HPDE6-E6E7 (cell line): ENCODE measurements around the gene ENDOD1.

Experiments
- DNase-seq: peaks from one replicate; pipeline ENCODE4 v3.0.0; 2011; ENCODE audit warnings: missing footprints; ENCODE audit errors: extremely low spot score

The ENDOD1 gene

GRCh38 chr11:95143106-95143681, 53.5 kb downstream of the ENDOD1 start:
- DNase-seq = no peak

- no peak for DNase-seq
Measured at GRCh38 chr11:95144313-95145235, 54.9 kb downstream of the ENDOD1 start.

DNA sequence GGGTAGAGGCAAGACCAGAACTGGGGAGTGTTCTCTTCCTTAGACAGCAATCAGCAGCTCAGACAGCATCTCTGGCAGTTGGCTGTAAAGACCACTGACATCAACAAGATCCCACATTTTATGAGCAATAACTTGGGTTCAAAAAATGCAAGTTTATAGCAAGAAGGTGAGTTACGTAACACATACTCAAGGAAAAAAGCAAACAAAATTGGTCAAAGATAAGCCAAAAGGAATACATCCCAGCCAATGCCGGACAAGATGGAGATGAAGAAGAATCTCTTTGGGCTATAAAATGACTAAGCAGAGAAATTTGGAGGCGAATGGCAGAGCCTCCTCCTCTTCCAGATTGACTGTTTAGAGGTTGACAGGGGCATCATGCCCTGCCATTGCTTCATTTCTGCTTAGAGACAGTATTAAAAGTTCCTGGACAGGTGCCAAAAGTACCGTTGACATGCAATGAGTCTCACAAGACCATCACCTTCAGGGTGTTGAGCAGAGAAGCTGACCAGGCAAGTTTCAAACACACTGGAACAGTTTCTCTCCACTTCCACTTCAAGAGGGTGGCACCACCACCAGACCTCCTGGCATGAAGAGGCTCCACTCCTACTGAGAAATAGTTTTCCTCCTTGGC, 55.9 kb downstream of the ENDOD1 start:
- no peak for DNase-seq

DNA sequence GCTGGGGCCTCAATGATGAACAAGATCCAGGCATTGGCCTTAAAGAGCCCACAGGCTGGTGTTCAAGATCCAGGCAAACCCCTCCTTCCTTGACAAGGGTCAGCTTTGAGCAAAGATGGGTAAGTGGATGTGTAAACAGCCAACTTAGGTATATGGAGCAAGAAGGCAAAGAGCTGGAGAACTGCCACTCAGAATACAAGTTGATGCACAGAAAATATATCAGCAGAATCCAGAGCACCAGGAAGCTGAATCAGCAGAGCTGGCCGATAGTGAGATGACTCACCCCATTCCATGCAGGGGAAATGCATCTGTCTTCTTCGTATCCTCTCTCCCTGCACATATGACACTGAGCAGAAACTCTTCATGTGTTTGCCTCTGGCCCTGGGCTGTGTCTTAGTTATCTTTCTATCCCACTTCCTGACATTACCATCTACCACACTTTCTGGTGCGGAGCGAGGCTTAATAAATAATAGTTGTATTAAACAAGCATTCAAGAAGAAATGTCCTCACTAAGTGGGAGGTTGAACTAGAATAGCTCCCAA, 57.8 kb downstream of the ENDOD1 start:
- DNase-seq = peak; percentile 90

GRCh38 chr11:95148406-95148805, 58.8 kb downstream of the ENDOD1 start:
- DNase-seq = no peak

DNA sequence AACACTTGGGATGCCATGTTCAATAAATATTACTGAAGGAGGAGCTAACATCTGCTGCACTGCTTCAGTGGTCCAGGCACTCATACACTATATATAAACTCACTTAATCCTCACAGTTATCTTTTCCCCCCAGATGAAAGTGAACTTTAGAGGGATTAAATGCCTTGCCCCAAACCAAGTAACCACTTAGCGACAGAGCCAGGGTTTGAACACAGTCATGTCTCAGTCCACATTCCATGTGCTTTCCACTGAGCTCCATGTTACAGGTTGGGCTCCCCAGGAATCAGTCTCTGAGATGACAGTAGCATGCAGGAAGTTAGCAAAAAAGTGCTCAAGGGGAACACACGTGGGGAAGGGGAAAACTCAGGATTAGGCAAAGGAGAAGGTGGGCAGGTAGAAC, 59.3 kb downstream of the ENDOD1 start:
- DNase-seq = no peak

GRCh38 chr11:95149651-95150364, 60.2 kb downstream of the ENDOD1 start:
- no peak for DNase-seq

- peak; percentile 75 for DNase-seq
Measured at GRCh38 chr11:95150956-95151684, 61.5 kb downstream of the ENDOD1 start.

- DNase-seq = no peak
Measured at GRCh38 chr11:95152876-95153856, 63.5 kb downstream of the ENDOD1 start.

- no peak for DNase-seq
Measured at GRCh38 chr11:95153857-95154246, 64.2 kb downstream of the ENDOD1 start.

DNA sequence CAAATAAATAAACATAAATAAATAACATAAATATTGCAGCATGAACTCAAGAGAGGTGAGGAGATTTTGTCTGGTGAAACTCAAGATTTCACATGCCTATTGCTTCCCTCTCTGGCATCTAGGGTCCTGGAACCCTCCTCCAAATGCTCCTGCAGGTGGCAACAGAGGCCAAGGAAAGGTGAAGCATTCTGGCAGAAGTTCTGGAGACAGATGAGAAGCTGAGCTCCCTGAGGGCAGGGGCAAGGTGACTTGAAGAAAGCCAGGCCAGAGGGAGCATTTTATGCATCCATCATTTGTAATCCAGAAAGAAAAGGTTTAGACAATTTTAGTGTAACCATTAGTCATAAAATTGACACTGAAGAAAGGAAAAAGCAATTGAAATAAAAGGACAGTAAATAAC, 64.9 kb downstream of the ENDOD1 start:
- DNase-seq = peak; percentile 67

GRCh38 chr11:95155385-95155784, 65.7 kb downstream of the ENDOD1 start:
- DNase-seq = no peak

DNA sequence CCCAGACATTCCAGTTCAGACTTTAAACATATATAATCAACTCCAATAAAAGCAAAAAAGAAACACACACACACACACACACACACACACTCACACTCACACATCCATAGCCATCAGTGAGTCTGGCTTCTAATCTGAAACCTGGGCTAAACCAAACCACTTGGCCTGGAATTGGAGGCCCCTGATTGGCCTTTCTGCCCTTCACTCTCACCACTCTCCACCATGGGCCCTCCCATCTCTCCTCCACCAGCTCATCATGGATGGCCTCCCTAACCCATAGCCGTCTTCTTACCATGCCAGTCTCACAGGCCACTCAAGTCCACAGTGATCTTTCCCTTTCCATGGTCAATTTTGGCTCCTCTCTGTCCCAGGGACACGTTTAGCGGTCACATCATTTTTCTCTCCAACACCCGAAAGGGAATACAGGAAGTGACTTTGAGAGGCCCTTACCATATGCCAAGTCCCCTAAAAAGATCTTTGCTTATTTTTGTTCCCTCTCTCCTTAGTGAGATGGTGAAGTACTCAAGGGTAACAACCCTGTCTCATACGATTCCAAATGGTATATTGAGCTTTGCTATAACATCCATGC, 66.6 kb downstream of the ENDOD1 start:
- no peak for DNase-seq

DNA sequence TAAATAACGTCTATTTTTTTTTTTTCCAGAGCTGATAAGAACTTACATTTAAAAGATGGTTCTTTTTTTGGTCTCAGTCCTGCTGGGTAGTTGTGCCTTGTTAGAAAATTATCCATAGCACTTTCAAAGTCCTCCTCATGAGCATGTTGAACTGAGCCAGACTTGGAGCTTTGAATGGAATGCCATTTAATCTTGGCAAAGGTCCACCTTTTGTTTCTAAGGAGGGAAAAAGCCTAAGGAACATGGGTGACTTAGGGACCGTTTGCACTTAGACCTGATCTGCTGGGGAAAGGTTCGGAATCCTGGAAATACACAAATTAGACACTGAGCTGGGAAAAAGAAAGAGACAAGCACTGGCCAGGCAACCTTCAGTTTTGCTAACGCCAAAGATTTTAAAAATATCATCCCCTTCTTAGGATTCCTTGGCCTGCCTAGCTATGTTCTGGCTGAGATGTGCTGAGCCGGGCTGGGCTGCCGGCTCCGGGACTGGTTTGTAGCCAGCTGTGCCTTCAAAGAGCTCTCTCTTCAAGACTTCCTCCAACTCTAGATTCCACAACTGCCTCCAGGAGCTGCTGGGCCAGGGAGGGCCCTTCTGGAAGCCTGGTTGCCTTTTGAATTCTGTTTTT, 67.4 kb downstream of the ENDOD1 start:
- no peak for DNase-seq

GRCh38 chr11:95157824-95158223, 68.2 kb downstream of the ENDOD1 start:
- DNase-seq = no peak

- DNase-seq = no peak
Measured at GRCh38 chr11:95161248-95161647, 71.6 kb downstream of the ENDOD1 start.

DNA sequence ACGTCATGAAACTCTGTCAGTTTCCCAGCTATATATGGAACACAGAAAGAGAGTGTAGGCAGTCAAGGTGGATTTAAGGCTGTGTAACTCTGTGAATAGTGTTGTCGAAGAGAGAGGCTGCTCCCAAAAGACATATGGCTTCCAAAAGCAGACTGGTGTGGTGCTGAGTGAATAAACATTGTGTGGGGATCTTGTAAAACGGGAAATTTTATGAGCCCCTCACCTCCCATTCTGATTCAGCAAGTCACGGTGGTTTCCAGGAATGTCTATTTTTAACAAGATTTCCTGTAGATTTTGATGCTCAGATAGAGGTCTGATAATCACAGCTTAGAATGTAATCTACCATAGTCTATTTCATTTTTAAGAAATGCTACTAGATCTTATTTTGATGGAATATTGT, 73.5 kb downstream of the ENDOD1 start:
- DNase-seq = no peak

DNA sequence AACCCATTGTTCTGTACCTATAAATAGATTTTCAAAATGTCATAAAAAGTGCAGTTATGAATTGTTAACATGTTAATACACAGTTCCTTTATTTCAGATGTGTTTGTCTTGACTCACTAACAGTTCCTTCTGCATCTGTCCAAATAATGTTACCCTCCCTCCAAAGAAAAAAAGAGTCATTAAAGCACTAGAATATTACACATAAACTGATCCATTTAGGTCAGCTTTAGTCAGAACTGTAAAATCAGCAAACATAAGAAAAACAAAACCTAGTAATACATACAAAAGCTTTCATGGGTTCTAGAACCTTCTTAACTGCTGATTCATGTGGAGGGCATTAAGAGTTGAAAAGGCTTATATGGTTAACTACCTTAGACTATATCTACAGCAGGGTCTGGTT, 76.0 kb downstream of the ENDOD1 start:
- no peak for DNase-seq

- DNase-seq = no peak
Measured at GRCh38 chr11:95166781-95167180, 77.1 kb downstream of the ENDOD1 start.
